Dedifferentiated amniotic fluid mesenchymal stem cell (primary cell): ENCODE results near the gene LDB2.
"Not testable (repeated sequence)": the region's sequence is repeated elsewhere in the genome, so short reads cannot be mapped to it uniquely, and the experiment has no call there.

Experiments used
- DNase-seq: peaks from one replicate; pipeline ENCODE4 v3.0.0-alpha.2; 2016; ENCODE audit errors: extremely low spot score

Gene LDB2

GRCh38 chr4:16545656-16546055 lies 352.8 kb downstream of the LDB2 start:
- DNase-seq = no peak

GRCh38 chr4:16544869-16545268 lies 353.6 kb downstream of the LDB2 start:
- DNase-seq = no peak

GRCh38 chr4:16544251-16544721 lies 354.2 kb downstream of the LDB2 start:
- DNase-seq = no peak

- DNase-seq = no peak
Measured at GRCh38 chr4:16537926-16538325, 360.5 kb downstream of the LDB2 start.

- peak; percentile 36 for DNase-seq
Measured at GRCh38 chr4:16532240-16532970, 366.0 kb downstream of the LDB2 start.

GRCh38 chr4:16530688-16531635 lies 367.5 kb downstream of the LDB2 start:
- peak; percentile 19 for DNase-seq

GRCh38 chr4:16524911-16525554 lies 373.4 kb downstream of the LDB2 start:
- no peak for DNase-seq

- DNase-seq = no peak
Measured at GRCh38 chr4:16524406-16524805, 374.0 kb downstream of the LDB2 start.

- DNase-seq = not testable (repeated sequence)
Measured at GRCh38 chr4:16523526-16523925, 374.9 kb downstream of the LDB2 start.

GRCh38 chr4:16521156-16521915 lies 377.1 kb downstream of the LDB2 start:
- no peak for DNase-seq

GRCh38 chr4:16516796-16517439 lies 381.5 kb downstream of the LDB2 start:
- peak; percentile 51 for DNase-seq

- no peak for DNase-seq
Measured at GRCh38 chr4:16513876-16514275, 384.6 kb downstream of the LDB2 start.

GRCh38 chr4:16508968-16509367 lies 389.5 kb downstream of the LDB2 start:
- DNase-seq = no peak

- DNase-seq = no peak
Measured at GRCh38 chr4:16505726-16506125, 392.7 kb downstream of the LDB2 start.

GRCh38 chr4:16505267-16505666 lies 393.2 kb downstream of the LDB2 start:
- DNase-seq = no peak

- no peak for DNase-seq
Measured at GRCh38 chr4:16503421-16504100, 394.9 kb downstream of the LDB2 start.

GRCh38 chr4:16498978-16499377 lies 399.5 kb downstream of the LDB2 start:
- no peak for DNase-seq

- peak; percentile 49 for DNase-seq
Measured at GRCh38 chr4:16496501-16496900, 401.9 kb downstream of the LDB2 start.

- no peak for DNase-seq
Measured at GRCh38 chr4:16492872-16493271, 405.6 kb downstream of the LDB2 start.

GRCh38 chr4:16489226-16489625 lies 409.2 kb downstream of the LDB2 start:
- DNase-seq = no peak
